ENCODE results near the gene WFIKKN2. TPM values are rescaled to one million over a fixed set of nuclear protein-coding genes. Genes with fewer than 3 reads are reported as not detected.
"Not testable (repeated sequence)": the region's sequence is repeated elsewhere in the genome, so short reads cannot be mapped to it uniquely, and the experiment has no call there.

WFIKKN2 gene, protein sequence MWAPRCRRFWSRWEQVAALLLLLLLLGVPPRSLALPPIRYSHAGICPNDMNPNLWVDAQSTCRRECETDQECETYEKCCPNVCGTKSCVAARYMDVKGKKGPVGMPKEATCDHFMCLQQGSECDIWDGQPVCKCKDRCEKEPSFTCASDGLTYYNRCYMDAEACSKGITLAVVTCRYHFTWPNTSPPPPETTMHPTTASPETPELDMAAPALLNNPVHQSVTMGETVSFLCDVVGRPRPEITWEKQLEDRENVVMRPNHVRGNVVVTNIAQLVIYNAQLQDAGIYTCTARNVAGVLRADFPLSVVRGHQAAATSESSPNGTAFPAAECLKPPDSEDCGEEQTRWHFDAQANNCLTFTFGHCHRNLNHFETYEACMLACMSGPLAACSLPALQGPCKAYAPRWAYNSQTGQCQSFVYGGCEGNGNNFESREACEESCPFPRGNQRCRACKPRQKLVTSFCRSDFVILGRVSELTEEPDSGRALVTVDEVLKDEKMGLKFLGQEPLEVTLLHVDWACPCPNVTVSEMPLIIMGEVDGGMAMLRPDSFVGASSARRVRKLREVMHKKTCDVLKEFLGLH
- total RNA-seq = under 1 TPM; 0.33 to 0.42 TPM
- long read RNA-seq, donor 1 = 0 reads
- long read RNA-seq, donor 2, partial matches to known transcripts = 0 of 1 reads
- long read RNA-seq, donor 2, other reads (novel, unspliced or antisense) = 1 of 1 reads

DNA sequence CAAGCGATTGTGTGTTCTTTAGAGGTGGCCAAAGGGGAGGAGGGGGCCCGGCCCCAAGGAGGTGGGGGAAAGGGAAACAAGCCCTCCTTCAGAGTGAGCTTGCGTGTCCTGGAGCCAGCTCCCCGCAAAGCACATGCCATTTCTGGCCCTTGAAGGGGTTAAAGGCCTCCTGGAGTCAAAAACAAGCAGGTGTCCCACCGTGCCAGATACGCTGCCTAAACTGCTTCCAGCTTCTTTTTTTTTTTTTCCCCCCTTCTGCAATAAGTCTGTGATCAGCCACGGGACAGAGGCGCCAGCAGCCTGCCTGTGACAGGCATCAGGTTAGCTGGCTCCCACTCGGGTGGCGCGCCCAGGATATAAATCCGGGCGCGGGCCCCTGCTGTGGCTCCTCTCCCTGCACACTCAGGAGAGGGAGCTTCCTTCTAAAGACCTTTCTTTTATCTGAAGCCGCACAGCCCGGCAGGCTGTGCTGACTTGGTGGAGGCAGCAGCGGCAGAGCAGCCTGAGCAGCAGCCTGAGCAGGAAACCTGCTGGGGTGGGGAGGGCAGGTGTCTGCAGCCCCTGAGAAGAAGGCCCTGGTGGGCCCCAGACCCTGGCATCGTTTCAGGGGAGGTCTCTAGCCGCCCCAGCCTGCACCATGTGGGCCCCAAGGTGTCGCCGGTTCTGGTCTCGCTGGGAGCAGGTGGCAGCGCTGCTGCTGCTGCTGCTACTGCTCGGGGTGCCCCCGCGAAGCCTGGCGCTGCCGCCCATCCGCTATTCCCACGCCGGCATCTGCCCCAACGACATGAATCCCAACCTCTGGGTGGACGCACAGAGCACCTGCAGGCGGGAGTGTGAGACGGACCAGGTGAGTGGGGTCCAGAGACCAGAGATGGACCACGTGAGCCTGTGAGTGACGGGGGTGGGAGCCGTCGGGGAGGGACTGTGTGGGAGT, at the start of gene WFIKKN2:
Gene WFIKKN2 (plus strand): TSS at position 286 of the 934 bp plus-strand sequence. CDS start 352 bp downstream, at position 638.
- DNase-seq (ENCODE audit: low spot score) = no peak
- intact Hi-C loops (cut with DNase I) = no loop called here

DNA sequence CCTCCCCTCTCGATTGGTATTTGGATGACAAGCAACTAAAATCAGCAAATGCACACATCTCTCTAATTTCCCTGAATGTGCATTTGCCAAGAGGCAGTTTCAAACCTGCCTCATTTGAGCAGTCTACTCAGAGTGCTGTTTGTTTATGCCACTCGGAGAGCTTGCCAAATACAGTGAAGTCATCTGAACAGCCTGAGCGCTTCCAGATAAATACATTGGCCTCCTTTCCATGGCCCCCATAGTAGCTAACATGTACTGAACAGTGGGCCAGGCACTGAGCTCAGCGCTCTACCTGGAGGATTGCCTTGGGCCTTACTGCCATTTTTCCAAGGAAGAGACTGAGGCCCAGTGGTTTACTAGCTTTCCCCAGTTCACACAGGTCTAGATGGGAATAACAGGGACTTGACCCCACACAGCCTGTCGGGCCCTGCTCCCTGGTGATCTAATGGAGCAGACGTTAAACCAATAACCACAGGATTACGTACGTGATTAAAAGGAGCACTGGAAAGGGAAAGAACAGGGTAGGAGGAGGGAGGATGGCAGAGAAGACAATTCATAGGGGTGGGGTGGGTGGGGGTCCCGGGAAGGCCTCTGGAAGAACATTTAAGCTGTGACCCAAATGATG, 49.3 kb upstream of the WFIKKN2 start:
- intact Hi-C loops (cut with DNase I) = loop anchor here in 1 of 2 donors (2.0 to 5.0 kb wide), 2 partner anchors 55 to 171 kb away; no protein-coding TSS in a partner anchor
- DNase-seq (ENCODE audit: low spot score) = no peak

DNA sequence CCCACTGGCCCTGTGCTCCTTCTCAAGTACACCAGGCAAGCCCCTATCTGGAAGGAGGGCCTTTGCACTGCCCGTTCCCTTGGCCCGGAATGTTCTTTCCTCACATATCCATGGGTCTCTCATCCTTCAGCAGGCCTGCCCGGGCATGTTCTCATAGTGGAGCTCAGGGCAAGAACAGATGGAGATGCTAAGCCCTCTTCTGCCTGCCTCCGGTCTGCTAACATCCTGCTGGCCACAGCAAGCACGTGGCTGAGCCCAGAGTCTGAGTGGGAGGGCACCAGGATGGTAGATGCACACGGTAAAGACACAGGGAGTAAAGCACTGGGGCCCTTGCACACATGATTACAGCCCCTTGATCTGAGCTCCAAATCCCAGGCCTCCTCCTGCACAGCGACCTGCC, 48.3 kb upstream of the WFIKKN2 start:
- no peak for DNase-seq (ENCODE audit: low spot score)
- intact Hi-C loops (cut with DNase I) = loop anchor here in 1 of 2 donors (2.0 to 5.0 kb wide), 2 partner anchors 54 to 170 kb away; no protein-coding TSS in a partner anchor

DNA sequence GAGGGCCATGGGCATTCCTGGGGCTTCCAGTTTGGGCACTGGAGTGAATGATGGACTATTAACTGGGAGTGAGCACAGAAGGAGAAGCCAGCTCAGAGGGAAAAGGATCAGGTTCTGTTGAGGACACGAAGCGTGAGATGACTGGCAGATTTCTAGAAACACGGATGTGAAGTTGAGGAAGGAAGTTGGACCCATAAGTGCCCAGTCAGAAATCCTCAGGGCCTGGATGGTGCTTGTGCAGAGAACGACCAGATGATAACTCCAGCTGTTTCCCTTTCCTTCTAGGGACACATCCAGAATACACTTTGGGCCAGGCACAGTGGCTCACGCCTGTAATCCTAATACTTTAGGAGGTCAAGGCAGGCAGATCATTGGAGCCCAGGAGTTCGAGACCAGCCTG, 44.8 kb upstream of the WFIKKN2 start:
- no peak for DNase-seq (ENCODE audit: low spot score)
- intact Hi-C loops (cut with DNase I) = no loop called here

DNA sequence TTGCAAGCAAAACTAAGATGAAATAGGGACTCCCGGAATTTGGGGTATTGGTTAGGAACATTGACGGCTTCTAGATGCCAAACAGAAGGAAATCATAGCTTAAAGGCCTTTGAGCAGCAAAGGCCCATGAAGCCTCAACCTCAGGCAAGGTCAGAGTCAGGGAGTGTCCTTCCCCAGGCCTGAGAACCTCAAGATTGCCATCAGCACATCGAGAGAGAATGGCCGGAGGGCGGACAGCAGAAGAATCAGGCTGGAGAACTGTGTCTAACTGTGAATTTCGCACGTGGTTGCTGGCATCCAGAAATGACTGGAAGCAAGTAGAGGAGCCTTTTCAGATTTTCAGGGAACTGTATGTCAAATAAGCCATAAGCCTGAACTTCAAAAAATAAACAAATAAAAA, 43.3 kb upstream of the WFIKKN2 start:
- intact Hi-C loops (cut with DNase I) = no loop called here
- no peak for DNase-seq (ENCODE audit: low spot score)

DNA sequence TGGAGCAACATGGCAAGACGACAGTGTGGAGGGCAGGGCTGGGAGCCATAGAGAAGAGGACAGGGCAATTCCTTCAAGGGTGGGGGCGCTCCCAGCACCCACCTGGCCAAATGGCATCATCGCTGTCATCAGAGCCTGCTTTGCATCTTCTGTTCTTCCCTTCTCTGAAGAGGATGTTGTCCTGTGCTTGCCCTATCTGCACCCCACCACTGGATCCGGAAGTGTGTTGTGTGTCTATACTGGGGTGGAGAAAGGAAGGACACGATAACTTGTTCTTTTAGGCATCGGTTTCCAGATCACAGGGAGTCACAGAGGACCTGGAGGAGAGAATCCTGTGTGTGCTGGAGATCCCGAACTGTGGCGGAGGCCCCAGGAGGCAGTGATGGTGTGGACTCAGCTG, 42.4 kb upstream of the WFIKKN2 start:
- no peak for DNase-seq (ENCODE audit: low spot score)
- intact Hi-C loops (cut with DNase I) = no loop called here

DNA sequence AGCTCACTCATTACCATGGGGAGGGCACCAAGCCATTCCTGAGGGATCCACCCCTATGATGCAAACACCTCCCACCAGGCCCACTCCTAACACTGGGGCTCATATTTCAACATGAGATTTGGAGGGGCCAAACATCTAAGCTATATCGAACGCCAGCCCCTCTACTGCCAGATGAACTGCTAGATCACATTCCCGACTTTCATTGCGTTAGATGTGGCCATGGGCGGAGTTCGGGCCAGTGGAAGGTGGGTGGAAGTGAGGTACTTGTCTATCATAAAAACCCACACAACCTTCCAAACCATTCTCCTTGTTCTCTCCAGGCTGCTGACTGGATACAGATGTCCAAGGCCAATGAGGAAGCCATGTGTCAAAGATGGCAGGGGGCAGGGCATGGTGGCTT, 41.0 kb upstream of the WFIKKN2 start:
- no peak for DNase-seq (ENCODE audit: low spot score)
- intact Hi-C loops (cut with DNase I) = no loop called here

DNA sequence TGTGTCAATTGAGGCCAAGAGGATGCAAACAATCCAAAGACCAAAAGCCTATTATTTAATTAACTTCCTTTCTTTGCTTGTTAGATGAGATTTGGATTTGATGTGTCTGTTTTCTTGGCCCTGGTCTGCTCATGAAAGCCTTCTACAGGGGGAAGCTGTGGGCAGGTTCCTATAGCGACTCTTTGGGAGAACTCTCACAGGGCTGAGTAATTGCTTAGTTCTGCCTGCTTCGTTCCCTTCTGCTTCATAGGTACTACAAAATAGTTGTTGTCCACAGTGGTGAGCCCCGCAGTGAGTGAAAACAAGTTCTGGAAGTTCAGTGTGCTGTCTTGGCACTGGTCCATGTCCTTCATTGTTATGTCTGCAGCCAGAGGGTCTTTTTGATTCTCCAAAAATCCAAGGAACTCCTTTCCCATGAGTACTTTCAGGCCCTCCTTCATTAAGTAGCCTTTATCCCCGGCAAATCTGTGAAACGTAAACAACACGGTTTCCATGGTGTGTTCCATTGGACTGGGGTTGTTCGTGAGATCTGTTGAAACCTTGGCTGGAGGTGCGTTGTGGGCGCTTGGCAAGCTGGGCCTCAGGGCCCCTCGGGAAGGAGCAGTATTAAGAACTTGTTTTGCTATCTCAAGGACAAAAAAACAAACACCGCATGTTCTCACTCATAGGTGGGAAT, 38.1 kb upstream of the WFIKKN2 start:
- DNase-seq (ENCODE audit: low spot score) = no peak
- intact Hi-C loops (cut with DNase I) = no loop called here

DNA sequence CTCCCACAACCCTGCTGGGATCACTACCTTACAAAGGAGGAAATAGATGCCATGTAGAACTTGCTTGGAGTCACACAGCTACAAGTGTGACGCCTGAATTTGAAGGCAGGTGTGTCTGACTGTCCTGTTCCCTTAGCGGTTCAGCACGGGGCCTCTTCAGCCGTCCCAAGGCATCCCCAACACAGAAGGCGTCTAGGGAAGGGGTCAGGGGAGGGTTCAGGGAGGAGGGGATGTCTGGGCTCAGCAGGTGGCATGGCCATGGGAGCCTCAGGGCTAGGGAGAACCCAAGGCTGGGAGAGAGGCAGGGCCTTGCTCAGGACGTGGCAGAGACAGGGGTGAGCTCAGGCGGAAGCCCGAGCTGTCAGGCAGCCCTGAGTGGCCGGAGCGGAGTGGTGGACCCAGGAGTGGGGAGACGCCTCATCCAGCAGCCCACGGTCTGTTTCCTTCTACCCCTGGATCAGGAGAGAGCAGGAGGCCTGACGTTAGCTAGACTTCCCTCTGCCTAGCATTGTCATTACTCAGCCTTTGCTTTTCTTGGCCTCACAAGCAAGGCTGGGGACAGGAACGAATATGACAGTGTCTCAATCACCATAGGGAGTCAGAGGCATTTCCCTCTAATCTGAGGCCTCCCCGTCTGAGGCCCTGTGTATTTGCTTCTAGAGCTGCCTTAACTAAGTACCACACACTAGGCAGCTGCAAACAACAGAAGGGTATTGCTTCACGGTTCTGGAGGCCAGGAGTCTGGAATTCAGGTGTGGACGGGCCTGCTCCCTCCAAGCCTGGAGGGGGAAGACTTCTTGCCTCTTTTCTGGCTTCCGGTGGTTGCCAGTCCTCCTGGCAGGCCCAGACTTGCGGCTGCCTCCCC, 36.7 kb upstream of the WFIKKN2 start:
- DNase-seq (ENCODE audit: low spot score) = no peak
- intact Hi-C loops (cut with DNase I) = no loop called here

DNA sequence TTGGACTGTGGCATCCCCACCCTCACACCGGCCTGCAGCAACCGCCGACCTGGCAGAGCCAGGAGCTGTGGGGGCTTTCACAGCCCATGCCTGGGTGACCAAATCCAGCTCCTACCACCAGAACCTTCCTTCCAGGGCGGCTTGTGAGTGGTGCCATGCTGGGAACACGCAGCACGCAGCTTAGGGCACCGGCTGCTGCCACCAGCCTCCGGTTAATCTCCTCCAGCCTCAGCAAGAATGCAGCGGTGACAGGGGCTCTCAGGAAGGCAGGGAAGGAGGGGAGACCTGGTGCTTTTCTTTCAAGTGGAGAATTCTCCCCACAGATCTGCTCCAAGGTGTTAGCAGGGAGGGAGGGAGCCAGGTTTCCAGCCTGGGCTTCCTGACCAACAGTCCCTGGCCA, 35.8 kb upstream of the WFIKKN2 start:
- DNase-seq (ENCODE audit: low spot score) = no peak

DNA sequence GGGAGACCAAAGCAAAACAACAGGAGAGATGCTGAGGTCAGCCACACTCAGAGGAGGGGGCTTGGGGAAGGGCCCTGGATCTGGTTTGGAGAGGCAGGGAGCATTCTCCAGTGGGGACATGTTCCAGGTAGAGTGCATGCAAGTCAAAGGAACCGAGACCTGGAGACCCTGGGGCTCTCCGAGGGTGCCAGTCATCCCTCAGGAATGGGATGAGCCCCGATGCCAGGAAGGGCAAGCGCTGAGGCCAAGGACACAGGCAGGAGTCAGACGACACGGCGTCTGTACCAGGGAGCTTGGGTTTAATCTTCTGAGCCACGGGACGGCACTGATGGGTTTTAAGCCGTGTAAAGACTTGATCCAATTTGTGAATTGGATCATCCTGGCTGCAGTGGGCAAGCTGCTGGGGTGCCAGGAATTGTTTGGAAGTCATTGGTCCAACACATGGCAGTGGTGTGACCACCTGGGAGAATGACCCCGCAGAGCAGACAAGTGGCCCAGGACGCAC, 35.1 kb upstream of the WFIKKN2 start:
- no peak for DNase-seq (ENCODE audit: low spot score)
- intact Hi-C loops (cut with DNase I) = no loop called here

More for the DNA sequence above, 35.8 kb upstream of the WFIKKN2 start:
- intact Hi-C loops (cut with DNase I) = no loop called here

DNA sequence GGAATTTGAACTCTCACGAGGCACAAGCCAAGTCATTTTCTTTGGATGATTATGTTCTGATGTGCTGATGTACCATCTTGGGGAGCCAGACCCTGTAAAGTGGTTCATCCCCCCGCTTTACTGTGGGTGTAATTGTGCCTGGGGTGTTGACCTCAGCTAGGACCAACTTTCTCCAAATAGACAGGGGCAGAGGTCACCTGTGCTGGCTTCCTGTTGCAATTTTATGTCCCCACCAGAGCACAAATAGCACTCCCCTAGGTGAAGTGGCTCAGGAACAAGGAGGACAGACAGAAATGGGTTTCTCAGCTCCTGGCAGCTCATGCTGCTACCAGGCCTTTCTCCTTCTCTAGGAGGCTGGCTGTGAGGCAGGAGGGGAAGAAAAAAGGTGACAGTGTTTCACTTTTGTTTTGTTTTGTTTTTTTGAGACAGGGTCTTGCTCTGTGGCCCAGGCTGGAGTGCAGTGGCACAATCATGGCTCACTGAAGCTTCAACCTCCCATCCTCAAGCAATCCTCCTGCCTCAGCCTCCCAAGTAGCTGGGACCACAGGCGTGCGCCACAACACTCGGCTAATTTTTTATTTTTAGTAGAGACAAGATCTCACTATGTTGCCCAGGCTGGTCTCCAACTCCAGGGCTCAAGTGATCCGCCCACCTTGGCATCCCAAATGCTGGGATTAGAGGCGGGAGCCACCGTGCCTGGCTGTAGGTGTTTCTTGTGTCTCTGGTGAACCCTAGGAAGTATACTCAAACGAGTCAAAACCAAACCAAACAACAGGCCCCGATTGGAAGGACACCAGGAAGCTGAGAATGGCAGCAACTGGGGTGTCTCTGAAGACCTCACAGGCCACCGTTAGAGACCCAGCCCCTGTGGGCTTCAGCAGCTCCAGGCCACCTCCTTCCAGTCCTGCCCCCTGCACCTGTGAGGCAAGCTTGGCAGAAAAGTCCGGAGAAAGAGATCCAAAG, 32.5 kb upstream of the WFIKKN2 start:
- DNase-seq (ENCODE audit: low spot score) = no peak
- intact Hi-C loops (cut with DNase I) = no loop called here

DNA sequence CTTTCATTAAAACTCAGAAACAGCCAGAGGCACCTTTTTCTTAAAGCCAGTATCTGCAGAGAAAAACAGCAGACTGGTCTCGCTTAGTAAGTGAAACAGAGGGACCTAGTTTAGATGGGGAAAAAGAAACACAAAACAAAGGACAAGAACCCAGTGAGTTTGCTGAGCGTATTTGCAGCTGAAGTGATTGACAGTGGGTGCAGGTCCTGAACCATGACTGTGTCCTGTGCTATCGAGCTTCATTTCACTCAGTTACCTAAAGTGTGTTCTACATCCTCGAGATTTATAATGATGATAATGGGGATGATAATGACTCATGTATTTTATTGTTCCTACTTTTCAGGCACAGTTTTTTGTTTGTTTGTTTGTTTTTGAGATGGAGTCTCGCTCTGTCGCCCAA, 31.7 kb upstream of the WFIKKN2 start:
- DNase-seq (ENCODE audit: low spot score) = no peak
- intact Hi-C loops (cut with DNase I) = loop anchor here in 1 of 2 donors (1.0 kb wide), 1 partner anchor 28 kb away; no protein-coding TSS in a partner anchor

DNA sequence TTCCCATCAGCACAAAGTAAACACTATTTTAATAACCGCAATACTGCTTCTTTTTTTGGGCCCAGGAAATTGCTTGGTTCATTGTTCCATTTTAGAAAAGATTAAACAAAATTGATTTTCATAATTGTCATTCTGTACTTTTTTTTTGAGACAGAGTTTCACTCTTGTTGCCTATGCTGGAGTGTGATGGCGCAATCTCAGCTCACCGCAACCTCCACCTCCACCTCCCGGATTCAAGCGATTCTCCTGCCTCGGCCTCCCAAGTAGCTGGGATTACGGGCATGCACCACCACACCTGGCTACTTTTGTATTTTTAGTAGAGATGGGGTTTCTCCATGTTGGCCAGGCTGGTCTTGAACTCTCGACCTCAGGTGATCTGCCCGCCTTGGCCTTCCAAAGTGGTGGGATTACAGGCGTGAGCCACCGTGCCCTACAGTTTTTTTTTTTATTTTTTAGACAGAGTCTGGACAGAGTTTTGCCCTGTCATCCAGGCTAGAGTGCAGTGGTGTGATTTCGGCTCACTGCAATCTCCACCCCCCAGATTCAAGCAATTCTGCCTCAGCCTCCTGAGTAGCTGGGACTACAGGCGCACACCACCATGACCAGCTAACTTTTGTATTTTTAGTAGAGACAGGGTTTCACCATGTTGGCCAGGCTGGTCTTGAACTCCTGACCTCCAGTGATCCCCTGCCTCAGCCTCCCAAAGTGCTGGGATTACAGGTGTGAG, 30.5 kb upstream of the WFIKKN2 start:
- intact Hi-C loops (cut with DNase I) = loop anchor here in 1 of 2 donors (1.0 kb wide), 1 partner anchor 26 kb away; no protein-coding TSS in a partner anchor
- not testable (repeated sequence) for DNase-seq (ENCODE audit: low spot score)

DNA sequence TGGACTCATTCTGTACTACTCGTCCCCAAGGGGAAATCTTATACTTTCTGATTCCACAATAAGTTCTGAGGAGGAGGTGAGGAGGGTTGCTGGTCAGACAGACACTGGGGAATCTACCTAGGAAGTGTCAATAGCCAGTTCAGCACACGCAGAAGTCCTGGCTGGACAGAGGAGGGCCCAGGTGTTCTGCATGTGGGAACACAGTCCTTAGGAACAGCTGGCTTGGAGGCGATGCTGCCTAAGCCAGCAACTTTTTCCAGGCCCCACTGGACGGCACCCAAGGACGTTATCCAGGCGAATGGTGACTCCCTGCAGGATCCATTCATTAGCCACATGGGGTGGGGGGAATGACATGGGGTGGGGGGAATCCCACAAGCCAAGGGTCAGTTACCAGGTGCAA, 29.9 kb upstream of the WFIKKN2 start:
- no peak for DNase-seq (ENCODE audit: low spot score)
- intact Hi-C loops (cut with DNase I) = no loop called here
